CD14-positive monocyte (primary cell): ENCODE data around the gene MMP24. TPM values are rescaled to one million over a fixed set of nuclear protein-coding genes. Genes with fewer than 3 reads are reported as not detected.

Source experiments
- DNase-seq, 3 donors: peaks; one replicate each; pipeline ENCODE4 v3.0.0-alpha.2; 2011 to 2022
- H2AFZ ChIP-seq: 2 replicates; pipeline ENCODE4 v1.6.0; 2012; ENCODE audit warnings: mild to moderate bottlenecking, low read depth, low read length, inconsistent platforms; ENCODE audit not compliant: insufficient read depth, poor library complexity, severe bottlenecking
- H3K27ac ChIP-seq, 2 donors: 1 replicate in 1 of 2; 2 replicates in 1 of 2; pipeline ENCODE4 v1.5.1; 2012 to 2013; ENCODE audit warnings: low read length in 2 of 2, control low read depth in 1 of 2, inconsistent platforms in 1 of 2, low read depth in 1 of 2, mild to moderate bottlenecking in 1 of 2
- H3K27me3 ChIP-seq, 2 donors: one replicate each; pipeline versions ENCODE4 v1.6.0 to v1.6.1; 2011 to 2013; ENCODE audit warnings: low read length in 2 of 2; ENCODE audit not compliant: control insufficient read depth in 2 of 2, insufficient read depth in 2 of 2
- H3K36me3 ChIP-seq, 2 donors: replicated peaks in 1 of 2; 1 replicate in 1 of 2; 2 replicates in 1 of 2; pipeline versions ENCODE4 v1.5.1 to v1.6.1; 2012 to 2013; ENCODE audit warnings: low read length in 2 of 2, control low read depth in 1 of 2, inconsistent platforms in 1 of 2, mild to moderate bottlenecking in 1 of 2; ENCODE audit not compliant: insufficient read depth in 2 of 2, control insufficient read depth in 1 of 2
- H3K4me1 ChIP-seq, 2 donors: 1 replicate in 1 of 2; 2 replicates in 1 of 2; pipeline versions ENCODE4 v1.5.1 to v1.6.1; 2012 to 2013; ENCODE audit warnings: low read length in 2 of 2, control low read depth in 1 of 2, inconsistent platforms in 1 of 2, mild to moderate bottlenecking in 1 of 2, moderate library complexity in 1 of 2; ENCODE audit not compliant: insufficient read depth in 2 of 2, control insufficient read depth in 1 of 2
- H3K4me2 ChIP-seq: replicated peaks from 2 replicates; pipeline ENCODE3; 2012; ENCODE audit warnings: low read length, moderate library complexity, mild to moderate bottlenecking; ENCODE audit not compliant: poor library complexity, severe bottlenecking; ENCODE audit errors: extremely low read depth
- H3K4me3 ChIP-seq, 3 experiments: fragments of 200-600 bp in 1 of 3; sonication (generic) in 1 of 3; replicated peaks in 1 of 3; 1 replicate in 2 of 3; 2 replicates in 1 of 3; pipeline ENCODE4 v1.5.1; 2011 to 2013; ENCODE audit warnings: low read length in 3 of 3, mild to moderate bottlenecking in 3 of 3, control low read depth in 2 of 3, low read depth in 2 of 3, inconsistent platforms in 1 of 3, moderate library complexity in 1 of 3
- H3K79me2 ChIP-seq: 2 replicates; pipeline ENCODE4 v1.6.0; 2012; ENCODE audit warnings: mild to moderate bottlenecking, control low read depth, inconsistent platforms, low read length, moderate library complexity; ENCODE audit not compliant: insufficient read depth
- H3K9ac ChIP-seq: 2 replicates; pipeline ENCODE4 v1.6.0; 2017; ENCODE audit warnings: low read length, mild to moderate bottlenecking; ENCODE audit not compliant: insufficient read depth, poor library complexity, severe bottlenecking
- H3K9me3 ChIP-seq, 2 donors: replicated peaks in 1 of 2; 1 replicate in 1 of 2; 2 replicates in 1 of 2; pipeline versions ENCODE4 v1.5.1 to v1.6.1; 2012 to 2013; ENCODE audit warnings: low read length in 2 of 2, control low read depth in 1 of 2; ENCODE audit not compliant: control insufficient read depth in 1 of 2, insufficient read depth in 1 of 2
- H4K20me1 ChIP-seq: 2 replicates; pipeline ENCODE4 v1.6.0; 2012; ENCODE audit warnings: mild to moderate bottlenecking, low read length, control low read depth, moderate library complexity; ENCODE audit not compliant: insufficient read depth
- H3K27ac Mint-ChIP-seq, 7 donors: one replicate each; pipeline ENCODE4 v1.8.0; 2020; ENCODE audit warnings: mild to moderate bottlenecking in 7 of 7, mixed read lengths in 7 of 7, moderate library complexity in 6 of 7, inconsistent platforms in 2 of 7
- H3K27me3 Mint-ChIP-seq, 3 donors: one replicate each; pipeline ENCODE4 v1.8.0; 2021 to 2022; ENCODE audit warnings: low read depth in 3 of 3, mild to moderate bottlenecking in 3 of 3, mixed read lengths in 3 of 3, moderate library complexity in 3 of 3, inconsistent platforms in 1 of 3
- H3K36me3 Mint-ChIP-seq, 2 donors: one replicate each; pipeline ENCODE4 v1.8.0; 2020; ENCODE audit warnings: mixed read lengths in 2 of 2, inconsistent platforms in 1 of 2, mild to moderate bottlenecking in 1 of 2
- H3K4me1 Mint-ChIP-seq: one replicate; pipeline ENCODE4 v1.8.0; 2020; ENCODE audit warnings: mild to moderate bottlenecking, mixed read lengths
- H3K4me3 Mint-ChIP-seq, 2 donors: one replicate each; pipeline ENCODE4 v1.8.0; 2020; ENCODE audit warnings: mild to moderate bottlenecking in 2 of 2, mixed read lengths in 2 of 2, moderate library complexity in 1 of 2
- H3K9me3 Mint-ChIP-seq, 7 donors: one replicate each; pipeline ENCODE4 v1.8.0; 2020 to 2022; ENCODE audit warnings: mixed read lengths in 7 of 7, mild to moderate bottlenecking in 6 of 7, moderate library complexity in 6 of 7, inconsistent platforms in 2 of 7
- CTCF ChIP-seq: fragments of 200-600 bp; IDR thresholded peaks from one replicate; pipeline ENCODE4 v1.8.0; 2022; ENCODE audit warnings: antibody characterized with exemption, mild to moderate bottlenecking
- WGBS: methylation state at CpG from one replicate; pipeline ENCODE4 v1.1.5; 2013; ENCODE audit warnings: missing lambda C conversion rate; ENCODE audit not compliant: insufficient coverage; 5-methylcytosine and 5-hydroxymethylcytosine counted together
- intact Hi-C, 2 donors: fragments of 100-400 bp; cut with micrococcal nuclease; formaldehyde crosslinking; loops; one replicate each; pipeline versions ENCODE4 v1.15.0 to v1.15.1; 2023
- polyA plus RNA-seq, 3 donors: library from polyadenylated mRNA; depleted of rRNA in 1 of 3; unstranded in 2 of 3; stranded (reverse) in 1 of 3; fragments of 300-500 nt in 2 of 3; fragments of >200 nt in 1 of 3; fragmentation: Illumina TruSeq in 2 of 3; gene quantifications; 1 replicate in 2 of 3; 2 replicates in 1 of 3; pipeline ENCODE4 v1.2.3, GENCODE V29; 2012 to 2021

The MMP24 gene
- polyA plus RNA-seq, 3 donors = 0.14 TPM; not detected in 2

- H3K4me3 Mint-ChIP-seq = no peak overlapping the region
- TF ChIP-seq CTCF = no peak
- WGBS = no CpG with 5 or more reads among the region's 5 CpGs
- H4K20me1 ChIP-seq = peaks cover 5% of the 10 kb centered on the region
- peaks cover 19% of the 10 kb centered on the region for H3K4me1 Mint-ChIP-seq
- H3K9me3 Mint-ChIP-seq = no peaks in the 10 kb centered on the region
- peaks cover 16 to 18% of the 10 kb centered on the region in 2 donors for H3K4me1 ChIP-seq
- H3K27me3 ChIP-seq = no peaks in the 10 kb centered on the region
- no peak overlapping the region for H3K4me2 ChIP-seq
- peak overlapping the region in 3 of 7 donors; percentile 5 to 68 (median 43) for H3K27ac Mint-ChIP-seq
- peaks cover 6 to 15% of the 10 kb centered on the region in 2 donors for H3K36me3 ChIP-seq
- peaks cover 1 to 5% (median 4%) of the 10 kb centered on the region in 3 donors for H3K27me3 Mint-ChIP-seq
- DNase-seq = peak; percentile 13 to 66 (median 23)
- H3K9ac ChIP-seq = no peak overlapping the region
- H2AFZ ChIP-seq = peak overlapping the region; percentile 94
- no peaks in the 10 kb centered on the region for H3K9me3 ChIP-seq
- no peak overlapping the region for H3K27ac ChIP-seq
- peaks cover 5 to 13% of the 10 kb centered on the region in 2 donors for H3K36me3 Mint-ChIP-seq
- no peak overlapping the region for H3K4me3 ChIP-seq
- intact Hi-C loops = no loop called here
- peaks cover 36% of the 10 kb centered on the region for H3K79me2 ChIP-seq
These were observed 59.3 kb downstream of the MMP24 start for GRCh38 chr20:35285806-35286076.

- H3K9ac ChIP-seq = no peak overlapping the region
- peaks cover 32% of the 10 kb centered on the region for H3K79me2 ChIP-seq
- H3K4me1 ChIP-seq = peaks cover 16 to 18% of the 10 kb centered on the region in 2 donors
- no peak overlapping the region for H3K27ac ChIP-seq
- Mint-ChIP-seq H3K27ac (peak overlapping the region in 3 of 7 donors; percentile 5 to 68 (median 43)), H3K9me3 (no peaks in the 10 kb centered on the region), H3K27me3 (peaks cover 1 to 5% (median 4%) of the 10 kb centered on the region in 3 donors), H3K36me3 (peaks cover 5 to 12% of the 10 kb centered on the region in 2 donors), H3K4me3 (no peak overlapping the region), H3K4me1 (peaks cover 19% of the 10 kb centered on the region)
- 98% methylated on average over 11 of the region's 12 CpGs for WGBS
- H3K9me3 ChIP-seq = no peaks in the 10 kb centered on the region
- no peaks in the 10 kb centered on the region for H3K27me3 ChIP-seq
- H4K20me1 ChIP-seq = peaks cover 5% of the 10 kb centered on the region
- H3K4me3 ChIP-seq = no peak overlapping the region
- DNase-seq = no peak
- intact Hi-C loops = no loop called here
- H3K36me3 ChIP-seq = peaks cover 4 to 11% of the 10 kb centered on the region in 2 donors
- H2AFZ ChIP-seq = peak overlapping the region; percentile 26
- H3K4me2 ChIP-seq = no peak overlapping the region
- no peak for TF ChIP-seq CTCF
These were observed 59.8 kb downstream of the MMP24 start for GRCh38 chr20:35286077-35286898.
